DMS79 treated with DMSO at 0.1 percent for 48 hours (cell line): ENCODE data around the gene RAD23A.
"Not testable (repeated sequence)": the region's sequence is repeated elsewhere in the genome, so short reads cannot be mapped to it uniquely, and the experiment has no call there.

Experiments
- DNase-seq: peaks from one replicate; lab custom pipeline; 2025; lab: John Stamatoyannopoulos, UW

RAD23A gene

DNA sequence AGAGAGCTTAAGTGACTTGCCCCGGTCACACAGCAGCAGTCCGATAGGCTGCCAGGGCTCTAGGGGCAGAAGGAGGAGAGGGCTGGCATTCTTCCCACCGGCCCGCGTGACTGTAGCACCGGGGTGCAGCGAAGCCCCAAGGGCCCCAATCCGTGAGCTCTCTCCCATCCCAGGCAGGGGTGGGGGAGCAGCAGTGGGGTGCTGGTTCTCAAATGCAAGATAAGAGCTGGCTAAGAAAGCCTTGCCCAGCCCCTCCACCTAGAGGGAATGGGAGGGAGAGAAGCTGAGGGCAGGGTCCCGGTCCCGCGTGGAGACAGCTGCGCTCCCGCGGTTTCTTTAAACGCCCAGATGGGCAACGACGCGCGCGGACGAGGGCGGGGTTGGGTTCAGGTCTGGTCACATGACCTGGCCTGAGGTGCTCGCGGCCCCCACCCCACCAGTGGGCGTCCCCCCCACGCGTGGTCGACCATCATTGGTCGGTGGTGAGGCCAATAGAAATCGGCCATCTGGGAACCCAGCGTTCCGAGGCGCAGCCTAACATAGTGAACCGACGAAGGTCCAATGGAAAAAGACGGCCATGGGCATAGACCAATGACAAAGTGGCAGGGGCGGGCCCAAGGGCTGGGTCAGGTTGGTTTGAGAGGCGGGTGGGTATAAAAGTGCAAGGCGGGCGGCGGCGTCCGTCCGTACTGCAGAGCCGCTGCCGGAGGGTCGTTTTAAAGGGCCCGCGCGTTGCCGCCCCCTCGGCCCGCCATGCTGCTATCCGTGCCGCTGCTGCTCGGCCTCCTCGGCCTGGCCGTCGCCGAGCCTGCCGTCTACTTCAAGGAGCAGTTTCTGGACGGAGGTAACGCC lies 7.5 kb upstream of the RAD23A start, which contains the start of gene CALR:
Gene CALR (plus strand): TSS at position 683 of the 852 bp plus-strand sequence. CDS start 71 bp downstream, at position 754.
- peak; percentile 100 for DNase-seq

DNA sequence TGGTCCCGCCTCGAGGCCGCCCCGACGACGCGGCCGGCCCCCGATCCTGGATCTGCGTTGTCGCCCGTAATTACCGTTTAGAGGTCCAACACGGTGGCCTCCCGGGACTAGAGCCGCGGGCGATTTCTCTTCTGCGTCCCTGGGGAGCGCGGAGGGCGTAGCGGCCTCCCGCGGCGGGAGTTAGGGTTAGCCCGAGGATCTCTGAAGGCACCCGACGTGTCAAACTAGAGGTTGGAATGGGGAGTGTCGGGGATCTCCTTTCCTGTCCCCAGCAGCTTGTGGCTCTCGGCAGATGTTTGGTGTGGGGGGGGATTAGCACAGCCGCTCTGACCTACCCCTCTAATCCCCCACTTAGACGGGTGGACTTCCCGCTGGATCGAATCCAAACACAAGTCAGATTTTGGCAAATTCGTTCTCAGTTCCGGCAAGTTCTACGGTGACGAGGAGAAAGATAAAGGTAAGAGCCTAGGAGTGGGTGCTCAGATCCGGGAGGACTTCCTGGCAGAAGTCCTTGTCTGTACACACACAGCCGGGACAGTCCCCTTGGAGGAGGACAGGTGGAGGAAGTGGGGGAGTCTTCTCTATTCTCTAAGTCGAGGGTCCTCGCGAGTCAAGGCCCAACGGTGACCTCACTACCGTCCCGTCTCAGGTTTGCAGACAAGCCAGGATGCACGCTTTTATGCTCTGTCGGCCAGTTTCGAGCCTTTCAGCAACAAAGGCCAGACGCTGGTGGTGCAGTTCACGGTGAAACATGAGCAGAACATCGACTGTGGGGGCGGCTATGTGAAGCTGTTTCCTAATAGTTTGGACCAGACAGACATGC lies 6.7 kb upstream of the RAD23A start:
- DNase-seq: no peak

DNA sequence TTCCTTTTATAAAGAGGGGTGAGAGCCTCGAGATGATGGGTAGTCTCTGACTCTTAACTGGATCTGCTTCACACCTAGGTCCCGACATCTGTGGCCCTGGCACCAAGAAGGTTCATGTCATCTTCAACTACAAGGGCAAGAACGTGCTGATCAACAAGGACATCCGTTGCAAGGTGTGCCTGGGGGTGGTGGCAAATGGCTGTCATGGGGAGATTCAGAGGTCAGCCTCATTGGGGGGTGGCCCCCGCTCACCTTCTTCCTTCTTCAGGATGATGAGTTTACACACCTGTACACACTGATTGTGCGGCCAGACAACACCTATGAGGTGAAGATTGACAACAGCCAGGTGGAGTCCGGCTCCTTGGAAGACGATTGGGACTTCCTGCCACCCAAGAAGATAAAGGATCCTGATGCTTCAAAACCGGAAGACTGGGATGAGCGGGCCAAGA lies 5.7 kb upstream of the RAD23A start:
- DNase-seq: no peak

DNA sequence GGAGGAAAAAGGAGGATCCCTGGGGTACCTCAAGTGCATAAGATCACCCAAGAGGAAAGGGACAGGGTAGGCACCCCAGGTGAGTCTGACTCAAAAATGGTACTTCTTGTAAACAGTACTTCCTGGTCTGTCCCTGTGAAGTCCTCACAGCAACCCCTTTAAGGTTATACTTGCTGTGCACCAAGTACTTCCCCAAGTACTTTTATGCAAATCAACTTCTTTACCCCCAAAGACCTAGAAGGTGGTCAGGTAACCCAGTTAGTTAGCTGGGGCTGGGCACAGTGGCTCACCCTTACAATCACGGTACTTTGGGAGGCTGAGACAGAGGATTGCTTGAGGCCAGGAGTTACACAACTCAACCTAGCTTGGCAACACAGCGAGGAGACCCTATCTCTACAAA lies 4.8 kb upstream of the RAD23A start:
- DNase-seq: no peak

DNA sequence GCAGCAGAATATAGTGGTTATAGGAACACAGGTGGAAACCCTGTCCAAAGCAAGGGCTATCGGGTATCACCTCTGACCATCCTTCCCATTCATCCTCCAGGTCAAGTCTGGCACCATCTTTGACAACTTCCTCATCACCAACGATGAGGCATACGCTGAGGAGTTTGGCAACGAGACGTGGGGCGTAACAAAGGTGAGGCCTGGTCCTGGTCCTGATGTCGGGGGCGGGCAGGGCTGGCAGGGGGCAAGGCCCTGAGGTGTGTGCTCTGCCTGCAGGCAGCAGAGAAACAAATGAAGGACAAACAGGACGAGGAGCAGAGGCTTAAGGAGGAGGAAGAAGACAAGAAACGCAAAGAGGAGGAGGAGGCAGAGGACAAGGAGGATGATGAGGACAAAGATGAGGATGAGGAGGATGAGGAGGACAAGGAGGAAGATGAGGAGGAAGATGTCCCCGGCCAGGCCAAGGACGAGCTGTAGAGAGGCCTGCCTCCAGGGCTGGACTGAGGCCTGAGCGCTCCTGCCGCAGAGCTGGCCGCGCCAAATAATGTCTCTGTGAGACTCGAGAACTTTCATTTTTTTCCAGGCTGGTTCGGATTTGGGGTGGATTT lies 2.1 kb upstream of the RAD23A start:
- no peak for DNase-seq

DNA sequence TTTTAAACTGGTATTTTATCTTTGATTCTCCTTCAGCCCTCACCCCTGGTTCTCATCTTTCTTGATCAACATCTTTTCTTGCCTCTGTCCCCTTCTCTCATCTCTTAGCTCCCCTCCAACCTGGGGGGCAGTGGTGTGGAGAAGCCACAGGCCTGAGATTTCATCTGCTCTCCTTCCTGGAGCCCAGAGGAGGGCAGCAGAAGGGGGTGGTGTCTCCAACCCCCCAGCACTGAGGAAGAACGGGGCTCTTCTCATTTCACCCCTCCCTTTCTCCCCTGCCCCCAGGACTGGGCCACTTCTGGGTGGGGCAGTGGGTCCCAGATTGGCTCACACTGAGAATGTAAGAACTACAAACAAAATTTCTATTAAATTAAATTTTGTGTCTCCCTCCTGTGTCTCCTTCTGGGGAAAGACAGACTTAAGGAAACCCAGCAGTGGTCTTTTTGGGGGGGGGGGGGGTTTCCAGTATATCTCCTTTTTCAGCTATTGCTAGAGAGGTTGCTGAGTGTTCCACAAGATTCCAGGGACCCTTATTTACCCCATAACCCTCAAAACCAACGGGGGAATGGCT lies 1.5 kb upstream of the RAD23A start:
- no peak for DNase-seq

DNA sequence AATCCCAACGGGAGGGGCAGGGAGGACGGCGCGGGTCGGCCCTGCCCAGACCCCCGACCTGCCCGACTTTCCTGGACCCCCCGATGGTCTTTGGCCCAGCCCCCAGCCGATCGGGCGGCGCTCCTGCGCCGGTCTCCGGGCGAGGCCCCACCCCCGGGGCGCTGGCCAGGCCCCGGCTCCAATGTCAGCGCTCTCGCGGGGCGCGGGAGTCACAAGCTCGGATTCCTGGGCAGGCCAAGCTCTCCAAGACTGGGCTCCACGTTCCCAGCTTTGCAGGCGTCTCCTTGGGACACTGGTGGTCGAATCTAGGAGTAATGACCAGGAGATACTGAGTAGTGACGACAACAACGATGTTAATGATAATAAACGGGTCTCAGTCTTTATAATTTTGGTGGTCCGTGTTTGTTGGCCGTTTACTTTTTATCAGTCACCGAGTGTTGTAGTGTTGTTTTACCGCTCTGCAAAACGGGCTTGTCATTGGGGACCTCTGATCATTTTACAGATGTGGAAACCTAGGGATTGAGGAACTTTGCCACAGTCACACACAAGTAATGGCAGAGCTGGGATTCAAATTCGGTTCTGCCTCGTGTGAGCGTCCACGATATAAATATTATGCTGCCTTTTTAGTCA lies 545 bp downstream of the RAD23A start:
- DNase-seq: peak; percentile 65

DNA sequence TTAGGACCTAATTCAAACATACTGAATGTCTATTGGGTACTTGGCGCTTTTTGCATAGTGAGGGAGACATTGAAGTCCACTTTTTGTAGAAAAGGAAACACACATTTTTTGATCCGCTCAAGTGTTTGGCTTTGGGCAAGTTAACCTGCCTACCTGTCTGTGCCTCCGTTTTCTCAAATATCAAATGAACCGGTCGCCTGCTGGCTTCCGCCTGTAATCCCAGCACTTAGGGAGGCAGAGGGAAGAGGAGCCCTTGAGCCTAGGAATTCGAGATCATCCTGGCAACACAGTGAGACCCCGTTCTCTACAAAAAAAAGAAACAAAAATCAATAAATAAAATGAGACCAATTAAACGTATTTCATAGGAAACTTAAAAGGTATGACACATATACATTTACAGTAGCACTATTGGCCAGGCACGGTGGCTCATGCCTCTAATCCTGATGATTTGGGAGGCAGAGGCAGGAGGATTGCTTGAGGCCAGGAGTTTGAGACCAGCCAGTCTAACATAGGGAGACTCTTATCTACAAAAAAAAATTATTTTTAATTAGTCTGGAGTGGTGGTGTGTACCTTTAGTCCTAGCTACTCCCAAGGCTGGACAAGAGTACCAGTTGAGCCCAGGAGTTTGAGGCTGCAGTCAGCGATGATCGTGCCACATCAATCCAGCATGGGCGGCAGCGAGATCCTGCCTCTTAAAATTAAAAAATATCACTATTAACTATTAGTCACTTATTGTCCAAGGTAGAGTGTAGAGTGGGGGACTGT lies 1.3 kb downstream of the RAD23A start:
- peak; percentile 30 for DNase-seq

DNA sequence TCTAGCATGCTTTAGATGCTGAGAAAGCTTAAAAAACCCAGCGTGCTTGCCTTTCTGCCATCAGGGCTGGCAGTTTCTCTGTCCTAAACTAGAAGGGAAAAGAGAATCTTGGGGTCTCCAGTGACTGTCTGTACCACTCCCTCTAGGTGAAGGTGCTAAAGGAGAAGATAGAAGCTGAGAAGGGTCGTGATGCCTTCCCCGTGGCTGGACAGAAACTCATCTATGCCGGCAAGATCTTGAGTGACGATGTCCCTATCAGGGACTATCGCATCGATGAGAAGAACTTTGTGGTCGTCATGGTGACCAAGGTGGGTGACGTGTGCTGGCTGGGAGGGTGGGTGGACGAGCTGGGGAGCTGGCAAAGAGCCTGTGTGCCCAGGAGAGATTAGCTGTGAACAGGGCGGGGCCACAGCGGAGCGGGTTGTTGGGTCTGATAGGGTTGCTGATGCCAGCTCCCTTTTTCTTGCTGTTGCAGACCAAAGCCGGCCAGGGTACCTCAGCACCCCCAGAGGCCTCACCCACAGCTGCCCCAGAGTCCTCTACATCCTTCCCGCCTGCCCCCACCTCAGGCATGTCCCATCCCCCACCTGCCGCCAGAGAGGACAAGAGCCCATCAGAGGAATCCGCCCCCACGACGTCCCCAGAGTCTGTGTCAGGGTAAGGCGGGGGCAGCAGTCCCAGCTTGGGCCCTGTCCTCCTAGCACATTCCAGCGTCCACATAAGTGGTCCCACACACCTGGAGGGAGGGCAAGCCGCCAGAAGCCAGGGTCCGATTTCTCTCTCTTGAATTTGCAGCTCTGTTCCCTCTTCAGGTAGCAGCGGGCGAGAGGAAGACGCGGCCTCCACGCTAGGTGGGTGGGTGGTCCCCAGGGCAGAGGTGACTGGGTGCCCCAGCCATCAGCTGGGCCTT lies 2.3 kb downstream of the RAD23A start:
- no peak for DNase-seq

DNA sequence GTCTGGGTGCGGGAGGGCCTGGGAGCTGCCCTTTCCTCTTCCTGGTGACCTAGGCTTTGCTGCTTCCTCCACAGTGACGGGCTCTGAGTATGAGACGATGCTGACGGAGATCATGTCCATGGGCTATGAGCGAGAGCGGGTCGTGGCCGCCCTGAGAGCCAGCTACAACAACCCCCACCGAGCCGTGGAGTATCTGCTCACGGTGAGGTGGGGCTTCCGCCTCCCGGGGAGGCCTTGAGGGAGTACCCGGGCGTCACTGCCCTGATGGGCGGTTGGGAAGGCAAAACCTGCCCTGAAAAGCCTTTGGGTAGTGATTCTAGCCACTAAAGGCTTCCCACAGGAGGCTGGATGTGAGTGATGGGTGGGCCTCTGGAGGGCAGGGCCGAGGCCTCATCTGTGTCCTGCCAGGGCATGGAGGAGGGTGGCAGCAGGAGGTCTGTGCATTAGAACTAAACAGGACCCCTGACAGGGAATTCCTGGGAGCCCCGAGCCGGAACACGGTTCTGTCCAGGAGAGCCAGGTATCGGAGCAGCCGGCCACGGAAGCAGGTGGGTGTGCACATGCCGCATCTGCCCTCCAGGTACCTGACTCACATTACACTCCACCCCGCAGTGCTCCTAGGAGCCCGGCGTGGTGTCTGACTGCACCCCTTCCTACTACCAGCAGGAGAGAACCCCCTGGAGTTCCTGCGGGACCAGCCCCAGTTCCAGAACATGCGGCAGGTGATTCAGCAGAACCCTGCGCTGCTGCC lies 3.1 kb downstream of the RAD23A start:
- DNase-seq: no peak

DNA sequence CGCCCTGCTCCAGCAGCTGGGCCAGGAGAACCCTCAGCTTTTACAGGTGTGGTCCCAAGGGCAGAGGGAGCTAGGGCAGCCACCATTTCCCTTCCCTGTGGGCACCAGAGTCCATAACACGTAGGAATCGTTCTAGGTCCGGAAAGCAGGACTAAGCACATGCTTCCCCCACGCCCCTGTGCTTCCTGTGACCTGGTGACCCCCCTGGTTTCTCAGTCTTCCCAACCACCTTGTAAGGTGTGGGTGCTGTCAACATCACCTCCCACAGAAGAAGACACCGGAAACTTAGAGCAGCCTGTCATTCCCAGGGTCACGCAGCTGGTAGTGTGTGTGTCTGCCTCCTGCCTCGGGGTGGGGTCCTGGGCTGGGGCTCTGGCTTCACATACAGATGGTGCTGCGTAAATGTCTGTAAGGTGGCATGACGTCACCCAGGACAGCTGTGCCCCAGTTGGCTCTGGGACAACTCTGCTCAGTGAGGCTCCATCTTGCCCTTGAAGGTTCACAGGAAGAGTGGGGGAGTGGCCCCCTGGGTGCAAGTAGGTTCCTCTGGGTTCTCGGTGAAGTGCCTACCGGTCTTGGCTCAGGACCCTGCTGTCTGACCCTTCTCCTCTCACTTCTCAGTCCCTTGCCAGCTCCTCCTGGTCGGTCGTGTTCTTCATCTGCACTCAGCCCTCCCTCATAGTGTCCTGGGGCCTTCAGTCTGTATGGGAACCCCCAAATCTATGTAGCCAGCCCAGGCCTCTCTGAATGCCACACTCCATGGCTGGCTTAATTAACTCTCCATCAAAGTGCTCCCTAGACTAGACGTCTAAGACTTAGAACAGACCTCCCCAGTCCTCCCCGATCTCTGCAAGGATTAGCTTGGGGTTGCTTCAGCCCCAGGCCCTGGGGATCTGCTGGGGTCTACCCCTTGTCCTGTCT lies 4.0 kb downstream of the RAD23A start:
- DNase-seq: no peak

DNA sequence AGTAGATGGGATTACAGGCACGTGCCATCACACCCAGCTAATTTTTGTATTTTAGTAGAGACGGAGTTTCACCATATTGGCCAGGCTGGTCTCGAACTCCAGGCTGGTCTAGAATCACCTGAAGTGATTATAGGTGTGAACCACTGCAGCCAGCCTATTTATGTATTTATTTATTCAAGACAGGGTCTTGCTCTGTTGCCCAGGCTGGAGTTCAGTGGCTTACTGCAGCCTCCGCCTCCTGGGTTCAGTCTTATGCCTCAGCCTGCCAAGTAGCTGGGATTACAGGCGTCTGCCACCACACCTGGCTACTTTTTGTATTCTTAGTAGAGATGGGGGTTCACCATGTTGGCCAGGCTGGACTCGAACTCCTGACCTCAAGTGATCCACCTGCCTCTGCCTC lies 6.4 kb downstream of the RAD23A start:
- DNase-seq: not testable (repeated sequence)

DNA sequence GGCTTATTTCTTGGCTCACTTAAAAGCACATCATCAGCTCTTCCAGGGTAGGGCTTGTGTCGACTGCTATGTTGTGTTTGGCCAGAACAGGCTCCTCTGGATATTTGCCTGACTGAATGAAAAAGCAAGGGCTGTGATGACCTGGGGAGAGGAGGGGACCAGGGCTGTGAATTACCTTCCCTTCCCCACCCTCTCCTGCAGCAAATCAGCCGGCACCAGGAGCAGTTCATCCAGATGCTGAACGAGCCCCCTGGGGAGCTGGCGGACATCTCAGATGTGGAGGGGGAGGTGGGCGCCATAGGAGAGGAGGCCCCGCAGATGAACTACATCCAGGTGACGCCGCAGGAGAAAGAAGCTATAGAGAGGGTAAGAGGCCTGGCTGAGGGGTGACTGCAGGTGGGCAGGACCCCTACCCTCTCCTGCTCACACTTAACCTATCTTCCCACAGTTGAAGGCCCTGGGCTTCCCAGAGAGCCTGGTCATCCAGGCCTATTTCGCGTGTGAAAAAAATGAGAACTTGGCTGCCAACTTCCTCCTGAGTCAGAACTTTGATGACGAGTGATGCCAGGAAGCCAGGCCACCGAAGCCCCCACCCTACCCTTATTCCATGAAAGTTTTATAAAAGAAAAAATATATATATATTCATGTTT lies 7.0 kb downstream of the RAD23A start:
- peak; percentile 64 for DNase-seq

DNA sequence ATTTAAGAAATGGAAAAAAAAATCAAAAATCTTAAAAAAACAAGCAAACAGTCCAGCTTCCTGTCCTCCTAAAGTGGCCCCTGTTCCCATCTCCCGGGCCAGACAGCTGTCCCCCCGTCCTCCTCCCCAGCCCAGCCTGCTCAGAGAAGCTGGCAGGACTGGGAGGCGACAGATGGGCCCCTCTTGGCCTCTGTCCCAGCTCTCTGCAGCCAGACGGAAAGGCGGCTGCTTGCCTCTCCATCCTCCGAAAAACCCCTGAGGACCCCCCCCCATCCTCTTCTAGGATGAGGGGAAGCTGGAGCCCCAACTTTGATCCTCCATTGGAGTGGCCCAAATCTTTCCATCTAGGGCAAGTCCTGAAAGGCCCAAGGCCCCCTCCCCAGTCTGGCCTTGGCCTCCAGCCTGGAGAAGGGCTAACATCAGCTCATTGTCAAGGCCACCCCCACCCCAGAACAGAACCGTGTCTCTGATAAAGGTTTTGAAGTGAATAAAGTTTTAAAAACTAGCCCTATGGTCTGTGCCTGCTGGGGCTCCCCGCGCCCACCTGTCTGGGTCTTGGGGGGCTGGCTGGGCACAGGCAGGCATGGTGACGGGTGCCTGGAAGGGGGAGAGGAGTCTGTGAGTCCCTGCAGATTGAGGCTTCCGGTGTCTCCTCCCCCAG lies 7.6 kb downstream of the RAD23A start:
- peak; percentile 76 for DNase-seq

DNA sequence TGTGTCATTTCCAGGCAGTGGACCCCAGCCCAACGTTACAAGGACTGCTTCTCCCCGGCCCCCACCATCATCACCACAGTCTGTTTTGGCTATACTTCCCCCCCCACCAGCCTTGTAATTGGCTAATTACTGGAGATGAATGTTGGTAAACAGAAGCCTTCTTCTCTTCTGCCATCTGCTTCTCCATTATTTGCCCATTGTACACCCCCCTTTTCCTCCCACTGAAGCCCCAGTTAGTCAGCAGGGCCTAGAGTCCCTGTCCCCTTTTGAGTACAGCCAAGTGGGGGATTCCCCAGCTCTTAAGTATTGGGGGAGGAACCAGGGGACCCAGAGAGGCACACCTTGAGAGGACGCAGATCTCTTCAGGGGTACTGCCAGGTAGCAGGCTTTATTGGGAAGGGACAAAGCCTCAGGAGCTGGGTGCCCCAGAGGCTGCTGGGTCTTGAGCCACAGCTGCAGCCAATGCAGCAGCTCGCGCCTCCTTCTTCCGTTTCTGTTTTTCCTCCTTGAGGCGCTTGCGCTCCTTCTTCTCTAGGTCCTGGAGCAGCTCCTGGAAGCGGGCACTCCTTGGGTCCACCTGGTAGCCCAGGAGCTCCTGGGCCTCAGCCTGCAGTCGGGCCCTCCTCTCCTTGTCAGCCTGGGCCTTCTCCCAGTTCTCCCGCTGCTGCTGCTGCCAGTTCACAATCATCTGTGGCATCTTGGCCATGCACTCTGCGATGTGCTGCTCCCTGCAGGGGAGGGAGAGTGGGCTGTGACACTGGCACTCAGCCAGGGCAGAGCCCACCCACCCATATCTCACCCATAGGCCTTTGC lies 8.3 kb downstream of the RAD23A start:
- DNase-seq: no peak

DNA sequence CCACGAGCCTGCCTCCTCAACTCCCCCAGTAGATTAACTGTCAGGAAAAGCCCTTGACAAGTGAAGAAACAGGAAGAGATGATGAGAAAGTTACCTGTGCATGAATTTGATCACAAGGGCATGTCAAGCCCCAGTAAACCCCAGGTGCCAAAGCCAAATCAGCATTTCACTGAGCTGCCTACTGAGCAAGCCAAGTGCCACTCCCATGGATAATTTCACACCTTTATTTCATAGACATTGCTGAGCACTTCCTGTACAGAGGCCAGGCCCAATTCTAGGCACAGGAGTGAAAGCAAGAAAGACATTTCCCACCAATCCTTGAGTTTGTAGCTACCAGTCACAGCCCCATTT lies 8.9 kb downstream of the RAD23A start:
- peak; percentile 21 for DNase-seq
